Measurements from ENCODE around the gene GUCY2D. TPM values are rescaled to one million over a fixed set of nuclear protein-coding genes. Genes with fewer than 3 reads are reported as not detected.

GUCY2D gene
- total RNA-seq, 4 donors from 2014 or later, result not detected

GRCh38 chr17:7989781-7990655, 12.4 kb upstream of the GUCY2D start:
- H3K4me1 ChIP-seq, result peaks cover 0 to 12% (median 0%) of the 10 kb centered on the region in 3 donors
- H3K27me3 ChIP-seq, result peaks cover 21% of the 10 kb centered on the region
- H3K27ac ChIP-seq, result peak overlapping the region in 2 of 4 donors; percentile 45 to 76
- 0 to 6% methylated on average over 6 to 13 of the region's 59 CpGs for WGBS, 2 donors (ENCODE audit: low coverage in 1 of 2)
- H3K4me3 ChIP-seq, result peak overlapping the region; percentile 38 to 61
- H3K9me3 ChIP-seq, result no peaks in the 10 kb centered on the region
- peak; percentile 86 for ATAC-seq
- no peak for TF ChIP-seq POLR2AphosphoS5 (IDR thresholded peaks at IDR 0.05)
- TF ChIP-seq CTCF (IDR thresholded peaks at IDR 0.05), result peak; percentile 95 to 99 (median 96)
- TF ChIP-seq POLR2A (IDR thresholded peaks at IDR 0.05), result no peak
- TF ChIP-seq EP300 (IDR thresholded peaks at IDR 0.05), result no peak
- no peaks in the 10 kb centered on the region for H3K36me3 ChIP-seq

GRCh38 chr17:7992516-7992915, 9.9 kb upstream of the GUCY2D start:
- 100% methylated on average over 1 of the region's 2 CpGs; no CpG with 5 or more reads in 1 of the 2 donors for WGBS, 2 donors (ENCODE audit: low coverage in 1 of 2)
- no peak overlapping the region for H3K27ac ChIP-seq
- no peak overlapping the region for H3K4me3 ChIP-seq
- peaks cover 0 to 20% (median 0%) of the 10 kb centered on the region in 3 donors for H3K4me1 ChIP-seq
- no peaks in the 10 kb centered on the region for H3K9me3 ChIP-seq
- ATAC-seq, result no peak
- H3K36me3 ChIP-seq, result no peaks in the 10 kb centered on the region
- peaks cover 14% of the 10 kb centered on the region for H3K27me3 ChIP-seq
- TF ChIP-seq POLR2AphosphoS5 (IDR thresholded peaks at IDR 0.05) (no peak), CTCF (IDR thresholded peaks at IDR 0.05) (no peak), POLR2A (IDR thresholded peaks at IDR 0.05) (no peak), EP300 (IDR thresholded peaks at IDR 0.05) (no peak)

- Histone ChIP-seq H3K27me3 (peaks cover 15% of the 10 kb centered on the region), H3K9me3 (no peaks in the 10 kb centered on the region), H3K27ac (no peak overlapping the region), H3K36me3 (no peaks in the 10 kb centered on the region), H3K4me3 (no peak overlapping the region), H3K4me1 (peaks cover 0 to 22% (median 0%) of the 10 kb centered on the region in 3 donors)
- WGBS, 2 donors (ENCODE audit: low coverage in 1 of 2), result 43 to 71% methylated on average over 3 of the region's 3 CpGs
- no peak for ATAC-seq
- TF ChIP-seq EP300 (IDR thresholded peaks at IDR 0.05) (no peak), POLR2A (IDR thresholded peaks at IDR 0.05) (no peak), CTCF (IDR thresholded peaks at IDR 0.05) (no peak), POLR2AphosphoS5 (IDR thresholded peaks at IDR 0.05) (no peak)
Measured at GRCh38 chr17:7992924-7993323, 9.5 kb upstream of the GUCY2D start.

- WGBS, 2 donors (ENCODE audit: low coverage in 1 of 2), result 77 to 82% methylated on average over 13 to 16 of the region's 27 CpGs
- Histone ChIP-seq H3K27me3 (peaks cover 25% of the 10 kb centered on the region), H3K4me3 (no peak overlapping the region), H3K36me3 (no peaks in the 10 kb centered on the region), H3K27ac (no peak overlapping the region), H3K4me1 (peaks cover 0 to 22% (median 0%) of the 10 kb centered on the region in 3 donors), H3K9me3 (no peaks in the 10 kb centered on the region)
- TF ChIP-seq EP300 (IDR thresholded peaks at IDR 0.05) (no peak), POLR2AphosphoS5 (IDR thresholded peaks at IDR 0.05) (no peak), POLR2A (IDR thresholded peaks at IDR 0.05) (no peak), CTCF (IDR thresholded peaks at IDR 0.05) (no peak)
- ATAC-seq, result no peak
Measured at GRCh38 chr17:7993972-7994589, 8.3 kb upstream of the GUCY2D start.
